Prostate gland (tissue), 2 donors: ENCODE measurements around the gene CRLF3.

Source experiments
- CTCF ChIP-seq, 4 experiments: fragments of 200-600 bp in 2 of 4; fragments of 450-650 bp in 2 of 4; sonication (generic) in 2 of 4; IDR thresholded peaks; 1 replicate in 3 of 4; 2 replicates in 1 of 4; pipeline ENCODE4 v1.5.1; 2016 to 2019; ENCODE audit warnings: antibody characterized with exemption in 4 of 4, mild to moderate bottlenecking in 2 of 4, moderate library complexity in 2 of 4
- POLR2A ChIP-seq: fragments of 450-650 bp; IDR thresholded peaks from one replicate; pipeline ENCODE4 v1.6.1; 2016; ENCODE audit warnings: antibody characterized with exemption, mild to moderate bottlenecking
- POLR2AphosphoS5 ChIP-seq: sonication (generic); formaldehyde crosslinking; IDR thresholded peaks from one replicate; pipeline ENCODE4 v1.6.1; 2017; ENCODE audit warnings: antibody characterized with exemption

- TF ChIP-seq CTCF (IDR thresholded peaks at IDR 0.05) (no peak), POLR2AphosphoS5 (no peak), POLR2A (no peak)
These were observed 28.5 kb downstream of the CRLF3 start for GRCh38 chr17:30796016-30796415.
